SK-N-SH treated with all-trans-retinoic acid at 6 μM for 48 hours (cell line): ENCODE data around the gene PID1.

Experiments used
- PPARA ChIP-seq: fragments of 250-450 bp; sonication (Bioruptor Pico); IDR thresholded peaks from 2 replicates; pipeline ENCODE4 v1.5.0; 2020; ENCODE audit warnings: mild to moderate bottlenecking, borderline replicate concordance
- RARB ChIP-seq: fragments of 250-450 bp; sonication (Bioruptor Pico); IDR thresholded peaks from 2 replicates; pipeline ENCODE4 v1.8.0; 2021; ENCODE audit warnings: mild to moderate bottlenecking, moderate library complexity
- ZFP3 ChIP-seq: fragments of 250-450 bp; sonication (Bioruptor Pico); IDR thresholded peaks from 2 replicates; pipeline ENCODE4 v1.5.0; 2020; ENCODE audit warnings: mild to moderate bottlenecking, moderate library complexity
- ZFP30 ChIP-seq: fragments of 450-650 bp; formaldehyde crosslinking; IDR thresholded peaks from 2 replicates; pipeline ENCODE4 v1.5.0; 2022; ENCODE audit warnings: mild to moderate bottlenecking, moderate library complexity
- ZNF70 ChIP-seq: fragments of 450-650 bp; formaldehyde crosslinking; IDR thresholded peaks from 2 replicates; pipeline ENCODE4 v1.5.0; 2020; ENCODE audit warnings: mild to moderate bottlenecking, moderate library complexity
- TF ChIP-seq, protein P1 (sequence below): fragments of 250-450 bp; sonication (Bioruptor Pico); IDR thresholded peaks from 2 replicates; pipeline ENCODE4 v1.5.1; 2020; ENCODE audit warnings: low read depth, mild to moderate bottlenecking, moderate library complexity
- TF ChIP-seq, protein P2 (sequence below): fragments of 250-450 bp; sonication (Bioruptor Pico); IDR thresholded peaks from 2 replicates; pipeline ENCODE4 v1.8.0; 2021; ENCODE audit warnings: low read depth, mild to moderate bottlenecking, moderate library complexity, borderline replicate concordance
- TF ChIP-seq, protein P3 (sequence below): fragments of 250-450 bp; sonication (Bioruptor Pico); IDR thresholded peaks from 2 replicates; pipeline ENCODE4 v1.8.0; 2020; ENCODE audit warnings: mild to moderate bottlenecking, moderate library complexity, borderline replicate concordance

DNA sequence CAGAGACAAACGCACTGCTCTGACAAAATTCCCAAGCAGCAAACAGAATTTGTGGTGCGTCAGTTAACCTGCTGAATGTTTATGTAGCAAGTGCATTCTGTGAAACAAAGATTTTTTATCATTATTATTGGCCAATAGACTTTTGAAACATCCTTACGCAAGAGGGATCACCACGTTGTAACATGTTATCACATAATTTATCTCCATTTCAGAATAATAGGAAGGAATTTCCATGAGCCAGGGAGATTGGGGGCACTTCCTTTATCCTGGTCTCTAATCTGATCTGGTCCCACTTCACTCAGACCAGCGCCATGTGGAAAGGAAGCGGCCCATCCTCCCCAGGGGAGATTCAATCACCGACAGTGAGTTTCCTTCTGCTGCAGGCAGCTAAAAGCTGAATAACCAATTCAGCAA, 166.1 kb downstream of the PID1 start:
- TF ChIP-seq ZFP30 (CRISPR knock-in tag) = no peak
- no peak for TF ChIP-seq PPARA
- no peak for TF ChIP-seq ZFP3 (CRISPR knock-in tag)
- TF ChIP-seq, protein P1, sequence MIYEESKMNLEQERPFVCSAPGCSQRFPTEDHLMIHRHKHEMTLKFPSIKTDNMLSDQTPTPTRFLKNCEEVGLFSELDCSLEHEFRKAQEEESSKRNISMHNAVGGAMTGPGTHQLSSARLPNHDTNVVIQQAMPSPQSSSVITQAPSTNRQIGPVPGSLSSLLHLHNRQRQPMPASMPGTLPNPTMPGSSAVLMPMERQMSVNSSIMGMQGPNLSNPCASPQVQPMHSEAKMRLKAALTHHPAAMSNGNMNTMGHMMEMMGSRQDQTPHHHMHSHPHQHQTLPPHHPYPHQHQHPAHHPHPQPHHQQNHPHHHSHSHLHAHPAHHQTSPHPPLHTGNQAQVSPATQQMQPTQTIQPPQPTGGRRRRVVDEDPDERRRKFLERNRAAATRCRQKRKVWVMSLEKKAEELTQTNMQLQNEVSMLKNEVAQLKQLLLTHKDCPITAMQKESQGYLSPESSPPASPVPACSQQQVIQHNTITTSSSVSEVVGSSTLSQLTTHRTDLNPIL (CRISPR knock-in tag) = no peak
- TF ChIP-seq, protein P2, sequence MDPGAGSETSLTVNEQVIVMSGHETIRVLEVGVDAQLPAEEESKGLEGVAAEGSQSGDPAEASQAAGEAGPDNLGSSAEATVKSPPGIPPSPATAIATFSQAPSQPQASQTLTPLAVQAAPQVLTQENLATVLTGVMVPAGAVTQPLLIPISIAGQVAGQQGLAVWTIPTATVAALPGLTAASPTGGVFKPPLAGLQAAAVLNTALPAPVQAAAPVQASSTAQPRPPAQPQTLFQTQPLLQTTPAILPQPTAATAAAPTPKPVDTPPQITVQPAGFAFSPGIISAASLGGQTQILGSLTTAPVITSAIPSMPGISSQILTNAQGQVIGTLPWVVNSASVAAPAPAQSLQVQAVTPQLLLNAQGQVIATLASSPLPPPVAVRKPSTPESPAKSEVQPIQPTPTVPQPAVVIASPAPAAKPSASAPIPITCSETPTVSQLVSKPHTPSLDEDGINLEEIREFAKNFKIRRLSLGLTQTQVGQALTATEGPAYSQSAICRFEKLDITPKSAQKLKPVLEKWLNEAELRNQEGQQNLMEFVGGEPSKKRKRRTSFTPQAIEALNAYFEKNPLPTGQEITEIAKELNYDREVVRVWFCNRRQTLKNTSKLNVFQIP = no peak
- TF ChIP-seq RARB = no peak
- TF ChIP-seq ZNF70 (CRISPR knock-in tag) = no peak
- TF ChIP-seq, protein P3, sequence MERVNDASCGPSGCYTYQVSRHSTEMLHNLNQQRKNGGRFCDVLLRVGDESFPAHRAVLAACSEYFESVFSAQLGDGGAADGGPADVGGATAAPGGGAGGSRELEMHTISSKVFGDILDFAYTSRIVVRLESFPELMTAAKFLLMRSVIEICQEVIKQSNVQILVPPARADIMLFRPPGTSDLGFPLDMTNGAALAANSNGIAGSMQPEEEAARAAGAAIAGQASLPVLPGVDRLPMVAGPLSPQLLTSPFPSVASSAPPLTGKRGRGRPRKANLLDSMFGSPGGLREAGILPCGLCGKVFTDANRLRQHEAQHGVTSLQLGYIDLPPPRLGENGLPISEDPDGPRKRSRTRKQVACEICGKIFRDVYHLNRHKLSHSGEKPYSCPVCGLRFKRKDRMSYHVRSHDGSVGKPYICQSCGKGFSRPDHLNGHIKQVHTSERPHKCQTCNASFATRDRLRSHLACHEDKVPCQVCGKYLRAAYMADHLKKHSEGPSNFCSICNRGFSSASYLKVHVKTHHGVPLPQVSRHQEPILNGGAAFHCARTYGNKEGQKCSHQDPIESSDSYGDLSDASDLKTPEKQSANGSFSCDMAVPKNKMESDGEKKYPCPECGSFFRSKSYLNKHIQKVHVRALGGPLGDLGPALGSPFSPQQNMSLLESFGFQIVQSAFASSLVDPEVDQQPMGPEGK (CRISPR knock-in tag) = no peak
